ENCODE data around the gene HS3ST3A1.
"Not testable (repeated sequence)": the region's sequence is repeated elsewhere in the genome, so short reads cannot be mapped to it uniquely, and the experiment has no call there.

Gene HS3ST3A1

GRCh38 chr17:13569398-13570123 is 32.2 kb downstream of the HS3ST3A1 start:
- no peak for DNase-seq

GRCh38 chr17:13568582-13569397 is 32.9 kb downstream of the HS3ST3A1 start:
- no peak for DNase-seq

GRCh38 chr17:13563866-13564265 is 37.9 kb downstream of the HS3ST3A1 start:
- no peak for DNase-seq

GRCh38 chr17:13562271-13562800 is 39.4 kb downstream of the HS3ST3A1 start:
- no peak for DNase-seq

DNA sequence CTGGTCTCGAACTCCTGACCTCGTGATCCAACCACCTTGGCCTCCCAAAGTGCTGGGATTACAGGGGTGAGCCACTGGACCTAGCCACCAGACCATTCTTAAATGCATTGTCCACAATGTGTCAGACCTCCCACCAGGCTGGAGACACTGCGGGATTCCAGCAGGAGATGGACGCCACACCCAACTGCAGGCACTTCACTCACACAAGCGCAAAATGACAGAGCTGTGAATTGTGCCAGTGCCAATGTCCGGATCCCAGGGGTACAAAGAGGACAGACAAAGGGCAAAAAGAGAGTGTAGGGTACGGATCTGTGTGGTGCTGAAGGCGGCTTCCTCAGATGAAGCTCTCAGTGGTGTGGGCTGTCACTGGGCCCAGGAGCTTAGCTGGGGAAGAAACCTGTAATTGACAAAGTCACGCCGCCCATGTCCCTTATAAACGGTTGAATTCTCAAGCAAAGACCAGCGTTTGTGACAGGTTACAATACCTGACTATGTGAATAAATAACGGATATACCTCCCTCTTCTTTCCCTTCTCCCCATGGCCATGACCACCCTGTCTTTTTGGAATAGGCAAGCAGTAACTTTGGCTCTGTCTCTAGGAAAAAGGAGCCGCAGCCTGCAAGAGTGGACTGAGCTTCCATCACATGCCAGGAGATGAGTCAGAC is 40.0 kb downstream of the HS3ST3A1 start:
- DNase-seq = no peak

GRCh38 chr17:13560935-13561334 is 40.8 kb downstream of the HS3ST3A1 start:
- no peak for DNase-seq

GRCh38 chr17:13558588-13558987 is 43.1 kb downstream of the HS3ST3A1 start:
- no peak for DNase-seq

GRCh38 chr17:13557077-13557476 is 44.7 kb downstream of the HS3ST3A1 start:
- DNase-seq = no peak

DNA sequence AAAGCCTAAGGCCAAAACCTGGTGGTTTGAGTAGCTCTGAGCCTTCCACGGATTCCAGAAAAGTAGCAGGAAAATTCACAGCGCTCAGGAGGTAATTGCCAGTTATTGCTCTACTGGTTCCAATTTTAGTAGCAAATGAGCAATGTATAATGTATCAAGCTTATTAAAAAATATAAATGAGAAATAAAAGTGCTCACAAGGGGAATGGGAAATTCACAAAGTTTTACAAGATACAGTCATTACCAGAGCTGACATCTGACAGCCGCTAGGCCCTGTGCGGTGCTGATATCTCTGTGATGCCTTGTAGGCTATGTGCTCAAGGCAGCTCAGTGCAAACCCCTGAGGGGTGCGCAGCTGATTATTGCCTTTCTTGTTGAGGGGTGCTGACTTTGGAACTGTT is 47.5 kb downstream of the HS3ST3A1 start:
- DNase-seq = no peak

GRCh38 chr17:13550291-13550690 is 51.4 kb downstream of the HS3ST3A1 start:
- DNase-seq = no peak

- not testable (repeated sequence) for DNase-seq
These were observed 53.2 kb downstream of the HS3ST3A1 start for GRCh38 chr17:13548576-13548975.

- no peak for DNase-seq
These were observed 54.9 kb downstream of the HS3ST3A1 start for GRCh38 chr17:13546851-13547250.

- DNase-seq = no peak
These were observed 55.8 kb downstream of the HS3ST3A1 start for GRCh38 chr17:13545941-13546340.

DNA sequence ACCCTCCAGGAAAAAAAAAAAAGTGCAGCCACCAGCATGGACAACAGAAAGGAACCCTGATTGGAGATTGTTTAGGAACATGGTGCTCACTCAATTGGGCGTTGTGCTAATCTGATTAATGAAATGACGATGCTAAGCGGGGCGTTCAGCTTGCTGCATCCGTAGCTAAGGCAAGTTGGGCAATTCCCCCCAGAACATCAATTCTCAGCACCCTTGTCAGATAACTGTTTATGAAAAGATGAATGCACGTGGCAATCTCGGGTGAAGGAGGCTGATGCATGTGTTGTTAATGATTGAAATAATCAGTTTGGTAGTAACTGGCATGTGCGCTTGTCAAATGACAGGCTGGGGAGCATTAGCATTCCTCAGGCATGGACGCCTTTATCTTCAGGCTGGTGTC is 57.0 kb downstream of the HS3ST3A1 start:
- DNase-seq = no peak

GRCh38 chr17:13544292-13544691 is 57.4 kb downstream of the HS3ST3A1 start:
- DNase-seq = no peak

- no peak for DNase-seq
These were observed 59.1 kb downstream of the HS3ST3A1 start for GRCh38 chr17:13542636-13543035.

DNA sequence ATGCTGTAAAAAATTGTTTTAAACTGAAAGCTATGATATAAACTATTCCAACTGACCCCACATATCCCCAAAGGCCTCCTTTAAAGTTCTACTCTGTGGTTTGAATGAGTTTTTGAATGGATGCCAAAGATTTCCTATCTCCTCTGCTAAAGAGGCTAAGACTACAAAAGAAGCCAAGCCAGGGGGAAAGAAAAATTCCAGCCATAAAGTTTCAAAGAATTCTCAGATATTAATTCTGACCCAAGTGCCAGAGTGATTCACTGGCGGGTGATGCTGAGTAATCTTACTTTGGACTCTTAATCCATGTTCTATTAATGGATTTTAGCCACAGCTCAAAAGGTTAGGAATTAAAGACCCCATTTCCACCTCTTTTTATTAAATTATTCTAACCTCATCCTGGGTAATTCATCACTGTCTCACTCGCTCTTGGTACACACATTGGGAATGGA is 60.7 kb downstream of the HS3ST3A1 start:
- DNase-seq = no peak

- no peak for DNase-seq
These were observed 61.2 kb downstream of the HS3ST3A1 start for GRCh38 chr17:13540546-13540945.

DNA sequence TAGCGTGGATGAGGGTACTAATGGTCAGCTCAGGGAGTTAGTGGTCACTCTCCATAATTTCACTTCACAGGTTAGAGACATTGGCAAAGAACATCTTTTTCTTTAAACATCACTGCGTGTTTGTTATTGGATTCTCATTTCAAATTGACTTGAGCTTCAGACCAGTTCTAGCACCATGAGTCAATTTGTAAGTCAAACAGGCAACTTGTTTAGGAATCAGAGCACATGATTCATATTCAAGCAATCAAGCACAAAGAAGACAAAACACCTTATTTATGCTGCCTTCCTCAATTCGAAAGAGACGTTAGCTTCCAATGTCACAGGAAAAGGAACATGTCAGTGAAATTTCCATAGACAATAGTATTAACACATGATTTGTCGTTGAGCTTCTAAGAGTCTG is 62.3 kb downstream of the HS3ST3A1 start:
- DNase-seq = no peak

GRCh38 chr17:13538841-13539411 is 62.8 kb downstream of the HS3ST3A1 start:
- DNase-seq = no peak

DNA sequence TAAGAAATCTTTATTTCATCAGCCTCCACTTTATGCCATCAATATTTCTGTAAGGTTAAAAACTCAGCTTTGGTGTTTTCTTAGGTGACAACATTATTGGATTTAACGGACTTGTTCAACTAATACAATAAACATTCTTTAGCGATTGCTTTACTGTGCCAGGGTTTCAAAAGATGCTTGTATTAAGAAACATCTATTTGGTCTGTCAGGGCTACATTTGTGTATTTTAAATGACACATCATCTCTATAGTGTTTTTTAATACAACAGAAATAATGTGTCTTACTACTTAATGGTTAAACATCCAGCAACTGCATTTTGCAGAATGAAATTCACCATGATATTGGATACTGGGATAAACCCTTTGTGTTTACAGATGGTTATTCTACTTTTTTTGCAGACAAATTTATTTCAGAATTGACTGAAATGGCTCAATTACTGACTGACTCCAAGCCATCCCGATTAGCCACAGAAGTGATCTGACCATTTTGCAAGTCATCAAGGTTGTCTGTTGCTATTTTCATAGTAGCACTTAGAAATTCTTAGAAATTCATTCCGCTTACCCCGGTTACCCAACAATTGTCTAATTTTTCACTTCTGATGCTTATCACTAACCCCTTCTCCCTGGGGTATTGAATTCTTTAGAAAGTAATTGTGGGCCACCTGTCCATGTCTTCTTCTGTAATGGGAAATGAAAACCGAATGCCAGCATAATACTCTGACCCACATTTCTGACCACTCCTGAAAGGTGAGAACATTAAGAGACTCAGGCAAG is 63.7 kb downstream of the HS3ST3A1 start:
- no peak for DNase-seq

DNA sequence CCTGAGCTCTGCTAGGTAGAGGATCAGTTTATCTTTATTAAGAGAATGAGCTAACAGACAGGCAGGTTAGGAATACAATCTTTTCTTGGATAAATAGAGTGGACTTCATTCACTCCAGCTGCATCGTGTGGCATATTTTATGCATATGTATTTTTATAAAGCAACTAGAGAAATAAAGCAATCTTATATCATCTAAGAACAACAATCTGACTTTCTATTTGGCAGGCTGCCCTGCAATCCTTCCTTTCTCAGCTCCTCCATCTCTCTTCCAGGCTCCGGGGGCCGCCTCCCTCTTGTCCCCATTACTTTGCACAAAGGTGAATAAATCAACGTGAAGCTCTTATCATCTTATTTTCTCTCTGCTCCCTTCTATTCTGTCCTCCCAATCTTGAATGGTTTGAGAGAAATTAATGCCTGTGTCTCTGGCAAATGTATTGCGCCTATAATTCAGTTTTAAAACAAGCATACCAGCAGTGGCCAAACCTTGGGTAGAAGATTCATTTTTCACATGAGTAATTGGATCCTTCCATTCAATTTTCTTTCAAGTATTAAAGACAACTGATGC is 64.5 kb downstream of the HS3ST3A1 start:
- no peak for DNase-seq
